Amniotic epithelial cell (primary cell): ENCODE results near the gene CTSD.
A peak's percentile ranks its signal among the peaks of the same experiment; 100 is the strongest.
"Not testable (repeated sequence)": the region's sequence is repeated elsewhere in the genome, so short reads cannot be mapped to it uniquely, and the experiment has no call there.

Source experiments
- DNase-seq: peaks from one replicate; pipeline ENCODE4 v3.0.0-alpha.2; 2010; ENCODE audit warnings: low read depth

CTSD gene

DNA sequence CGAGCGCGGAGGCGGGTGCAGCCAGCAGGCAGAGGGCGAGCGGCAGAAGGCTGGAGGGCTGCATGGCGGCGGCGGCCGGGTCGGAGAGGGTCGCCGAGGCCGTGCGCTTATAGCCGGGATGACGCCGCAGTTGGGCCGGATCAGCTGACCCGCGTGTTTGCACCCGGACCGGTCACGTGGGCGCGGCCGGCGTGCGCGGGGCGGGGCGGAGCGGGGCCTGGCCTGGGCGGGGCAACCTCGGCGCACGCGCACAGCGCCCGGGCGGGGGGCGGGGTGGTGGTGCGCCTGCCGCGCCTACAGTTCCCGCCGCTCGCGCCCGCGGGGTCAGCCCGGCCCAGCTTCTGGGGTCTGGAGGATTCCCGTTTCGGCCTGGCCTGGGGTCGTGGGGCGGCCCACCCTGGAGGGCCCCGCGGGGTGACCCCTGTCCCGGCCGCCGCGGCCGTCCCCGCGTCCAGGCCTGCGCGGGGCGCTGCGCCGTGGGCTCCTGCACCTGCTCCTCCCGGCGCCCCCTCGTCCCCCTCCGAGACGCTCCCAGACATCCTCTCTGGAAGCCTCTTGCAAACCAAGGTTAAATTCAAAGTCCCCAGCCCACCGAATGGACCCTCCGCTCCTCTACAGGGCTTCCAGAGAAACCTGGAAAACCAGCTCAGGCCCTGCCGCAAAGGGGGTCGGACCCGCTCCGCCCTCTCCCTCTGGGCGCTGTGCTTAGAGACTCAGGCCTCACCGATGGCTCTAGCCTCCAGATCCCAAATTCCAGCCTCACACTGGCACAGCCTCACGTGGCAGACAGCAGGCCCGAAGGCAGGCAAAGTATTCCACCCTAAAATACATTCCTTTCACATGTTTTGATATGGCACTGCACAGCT is at the start of gene CTSD:
TSS of gene CTSD (minus strand) at position 132 of the 866 bp plus-strand sequence. CDS start at position 64, 68 bp downstream.
- DNase-seq: peak; percentile 63

DNA sequence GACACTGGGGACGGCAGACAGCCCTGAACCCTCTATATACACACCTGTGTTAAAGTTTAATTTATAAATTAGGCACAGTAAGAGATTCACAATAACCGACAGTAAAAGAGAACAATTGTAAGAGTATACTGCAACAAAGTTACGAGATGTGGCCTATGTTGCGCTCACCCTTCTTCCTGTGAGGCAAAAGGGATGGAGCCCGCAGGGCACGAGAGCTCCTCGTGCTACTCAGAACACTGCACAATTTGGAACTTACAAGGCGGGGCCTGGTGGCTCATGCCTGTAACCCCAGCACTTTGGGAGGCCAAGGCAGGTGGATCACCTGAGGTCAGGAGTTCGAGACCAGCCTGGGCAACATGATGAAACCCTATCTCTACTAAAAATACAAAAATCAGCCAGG is 49.6 kb upstream of the CTSD start:
- DNase-seq: not testable (repeated sequence)

DNA sequence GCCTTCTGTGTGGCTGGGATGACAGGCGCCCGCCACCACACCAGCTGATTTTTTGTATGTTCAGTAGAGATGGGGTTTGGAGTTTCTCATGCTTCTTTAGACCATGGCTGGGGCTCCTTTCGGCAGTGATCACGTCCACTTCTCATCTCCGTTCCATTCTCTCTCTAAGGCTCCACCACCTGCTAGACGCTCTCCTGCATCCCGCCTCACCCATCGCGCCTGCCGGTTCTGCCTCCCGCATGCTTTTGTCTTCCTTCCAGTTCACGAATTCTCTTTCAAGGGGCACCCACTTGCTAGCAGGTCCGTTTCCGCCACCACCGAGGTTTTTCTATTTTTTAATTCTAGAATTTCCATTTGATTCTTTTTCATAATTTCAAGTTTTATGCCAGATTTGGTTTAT is 49.1 kb upstream of the CTSD start:
- no peak for DNase-seq

DNA sequence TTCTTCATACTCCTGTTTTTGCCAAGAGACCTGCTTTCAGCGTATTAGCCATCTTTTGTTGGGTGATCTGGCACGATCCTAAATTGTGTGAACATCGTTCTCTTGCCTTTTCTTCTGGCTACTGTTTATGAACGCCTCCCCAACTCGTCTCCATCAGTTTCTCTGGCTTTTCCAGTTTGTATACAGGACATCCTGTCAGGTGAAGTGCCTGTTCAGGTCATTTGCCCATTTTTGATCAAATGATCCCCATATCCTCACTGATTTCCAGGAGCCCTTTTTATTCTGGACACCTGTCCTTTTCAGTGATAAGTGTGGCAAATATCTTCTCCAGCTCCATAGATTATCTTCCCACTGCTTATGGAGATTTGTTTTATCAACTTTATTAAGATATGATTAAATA is 48.5 kb upstream of the CTSD start:
- no peak for DNase-seq

DNA sequence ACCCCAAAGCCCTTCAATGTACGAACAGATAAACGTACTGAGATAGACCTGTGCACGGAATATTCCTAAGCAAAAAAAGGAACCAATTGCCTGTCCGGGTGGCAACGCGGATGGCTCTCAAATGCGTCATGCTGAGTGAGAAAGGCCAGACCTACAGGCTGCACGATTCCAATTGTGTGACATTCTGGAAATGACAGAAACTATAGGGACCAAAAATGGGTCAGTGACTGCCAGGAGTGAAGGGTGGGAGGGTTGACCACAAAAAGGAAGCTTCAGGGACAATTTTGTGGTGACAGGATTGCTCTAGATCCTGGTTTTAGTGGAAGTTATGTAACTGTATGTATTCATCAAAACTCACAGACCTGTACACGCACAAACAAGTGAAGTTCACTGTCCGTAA is 47.0 kb upstream of the CTSD start:
- DNase-seq: no peak

DNA sequence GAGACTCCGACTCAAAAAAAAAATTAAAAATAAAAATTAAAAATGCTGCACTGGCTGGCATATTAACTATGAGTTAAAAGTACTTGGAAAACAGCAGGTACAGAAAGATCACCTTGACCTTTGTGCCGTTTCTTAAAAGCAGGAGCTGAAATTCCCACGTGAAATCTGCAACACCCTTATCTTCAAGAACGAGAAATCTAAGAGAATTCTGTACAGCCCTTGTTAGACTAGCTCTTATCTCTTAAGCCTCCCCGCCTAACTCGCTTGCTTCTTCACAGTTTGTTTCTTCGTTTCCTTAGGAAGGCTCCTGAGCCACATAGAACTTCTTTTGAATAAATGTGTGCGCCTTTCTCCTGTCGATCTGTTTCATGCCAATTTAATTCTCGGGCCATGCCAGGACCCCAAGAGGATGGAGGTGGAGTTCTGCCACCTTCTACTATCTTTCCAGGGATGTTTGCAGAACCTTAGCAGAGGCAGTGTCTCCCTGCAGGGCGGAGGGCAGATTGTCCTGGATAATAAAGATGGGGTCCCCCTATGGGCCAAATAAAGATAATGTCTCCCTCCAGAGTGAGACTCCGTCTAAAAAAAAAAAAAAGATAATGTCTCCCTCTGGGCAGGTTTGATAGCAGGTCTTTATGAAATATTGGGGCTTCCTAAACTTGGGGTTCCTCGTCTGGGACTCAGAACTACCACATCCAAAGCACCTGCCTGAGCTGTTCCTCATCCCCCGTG is 43.7 kb upstream of the CTSD start:
- no peak for DNase-seq

DNA sequence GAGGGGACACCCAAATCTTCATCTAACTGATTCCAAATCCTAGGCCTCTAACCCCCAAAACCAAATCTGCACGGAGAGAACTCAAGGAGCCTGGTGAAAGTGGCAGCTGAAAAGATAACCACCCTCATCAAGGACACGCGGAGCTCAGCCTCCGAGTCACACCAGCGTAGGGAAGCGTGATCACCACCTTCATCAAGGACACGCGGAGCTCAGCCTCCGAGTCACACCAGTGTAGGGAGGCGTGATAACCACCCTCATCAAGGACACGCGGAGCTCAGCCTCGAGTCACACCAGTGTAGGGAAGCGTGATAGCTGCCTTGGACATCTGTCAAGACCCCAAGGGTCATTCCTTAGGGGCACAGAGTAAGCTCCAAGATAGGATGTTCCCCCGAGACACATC is 41.8 kb upstream of the CTSD start:
- no peak for DNase-seq

DNA sequence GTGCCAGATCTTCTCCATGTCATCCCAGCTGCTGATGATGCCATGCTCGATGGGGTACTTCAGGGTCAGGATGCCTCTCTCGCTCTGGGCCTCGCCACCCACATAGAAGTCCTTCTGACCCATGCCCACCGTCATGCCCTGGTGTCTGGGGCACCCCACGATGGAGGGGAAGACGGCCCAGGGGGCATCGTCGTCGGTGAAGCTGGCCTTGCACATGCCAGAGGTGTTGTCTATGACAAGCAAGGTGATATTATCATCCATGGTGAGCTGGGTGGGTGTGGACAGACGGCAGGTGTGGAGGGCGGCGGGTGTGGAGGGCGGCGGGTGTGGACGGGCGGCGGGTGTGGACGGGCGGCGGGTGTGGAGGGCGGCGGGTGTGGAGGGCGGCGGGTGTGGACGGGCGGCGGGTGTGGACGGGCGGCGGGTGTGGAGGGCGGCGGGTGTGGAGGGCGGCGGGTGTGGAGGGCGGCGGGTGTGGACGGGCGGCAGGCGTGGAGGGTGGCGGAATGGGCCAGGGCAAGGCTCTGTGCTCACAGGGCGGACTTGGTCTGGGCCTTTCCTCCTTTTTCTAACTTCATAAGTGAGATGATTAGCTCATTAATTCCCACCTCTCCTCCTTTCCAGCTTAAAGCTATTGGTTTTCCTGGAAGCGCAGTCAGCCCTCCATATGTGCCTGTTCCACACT is 40.2 kb upstream of the CTSD start:
- DNase-seq: not testable (repeated sequence)

DNA sequence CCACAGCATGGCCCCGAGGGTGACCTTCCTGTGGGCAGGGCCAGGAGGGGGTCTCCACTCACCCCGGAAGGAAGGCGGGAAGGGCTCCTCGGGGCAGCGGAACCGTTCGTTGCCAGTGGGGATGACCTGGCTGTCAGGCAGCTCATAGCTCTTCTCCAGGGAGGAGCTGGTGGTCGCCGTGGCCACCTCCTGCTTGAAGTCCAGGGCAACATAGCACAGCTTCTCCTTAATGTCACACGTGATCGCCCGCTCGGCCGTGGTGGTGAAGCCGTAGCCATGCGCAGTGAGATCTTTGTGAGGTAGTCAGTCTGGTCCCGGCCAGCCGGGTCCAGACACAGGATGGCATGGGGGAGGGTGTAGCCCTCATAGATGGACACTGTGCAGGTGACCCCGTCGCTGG is 39.5 kb upstream of the CTSD start:
- no peak for DNase-seq

DNA sequence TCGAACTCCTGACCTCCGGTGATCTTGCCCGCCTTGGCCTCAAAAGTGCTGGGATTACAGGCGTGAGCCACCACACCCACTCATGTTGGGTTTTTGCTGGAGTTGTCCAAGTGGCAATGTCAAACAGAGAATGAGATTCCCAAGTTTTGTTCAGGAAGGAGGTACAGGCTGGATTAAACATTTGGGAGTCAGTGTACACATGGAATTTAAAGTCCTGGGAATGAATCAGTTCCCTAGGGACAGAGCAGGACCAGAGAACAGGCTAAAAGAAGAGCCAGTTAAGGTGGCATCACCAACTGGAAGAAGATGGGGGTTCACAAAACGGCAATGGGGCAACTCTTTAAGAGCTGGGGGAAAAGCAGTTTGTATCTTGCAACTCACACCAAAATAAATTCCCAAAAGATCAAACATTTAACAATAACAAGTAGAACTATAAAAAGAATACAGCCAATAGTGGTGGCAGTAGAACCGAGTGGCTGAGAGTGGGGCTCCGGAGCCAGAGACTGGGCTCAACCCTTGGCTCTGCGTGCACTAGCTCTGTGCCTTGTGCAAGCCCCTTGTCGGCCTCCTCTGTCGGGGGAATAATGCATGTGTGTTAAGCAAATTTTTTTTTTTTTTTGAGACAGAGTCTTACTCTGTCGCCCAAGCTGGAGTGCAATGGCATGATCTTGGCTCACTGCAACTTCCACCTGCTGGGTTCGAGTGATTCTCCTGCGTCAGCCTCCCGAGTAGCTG is 33.8 kb upstream of the CTSD start:
- DNase-seq: no peak

DNA sequence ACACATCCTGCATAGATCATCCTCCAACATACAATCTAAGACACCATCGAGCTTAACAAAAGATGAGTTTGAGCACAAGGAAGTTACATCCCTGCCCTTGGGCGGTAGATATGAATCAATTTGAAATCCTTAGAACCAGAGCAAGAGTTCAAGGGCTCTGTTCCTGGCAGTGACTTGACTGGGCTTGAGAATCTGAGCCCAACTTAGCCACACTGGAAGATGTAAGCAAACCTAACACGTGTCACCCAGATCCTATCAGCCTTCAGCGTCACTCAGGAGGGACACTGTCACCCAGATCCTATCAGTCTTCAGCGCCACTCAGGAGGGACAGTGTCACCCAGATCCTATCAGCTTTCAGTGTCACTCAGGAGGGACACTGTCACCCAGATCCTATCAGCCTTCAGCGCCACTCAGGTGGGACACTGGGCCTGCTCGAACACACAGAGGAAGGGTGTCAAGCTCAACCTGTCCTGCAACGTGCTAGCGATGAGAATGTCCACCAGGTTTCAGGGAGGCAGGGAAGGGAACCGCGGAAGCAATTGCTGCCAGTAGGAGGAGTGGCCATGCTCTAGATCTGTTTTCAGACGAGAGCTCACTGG is 32.8 kb upstream of the CTSD start:
- no peak for DNase-seq

DNA sequence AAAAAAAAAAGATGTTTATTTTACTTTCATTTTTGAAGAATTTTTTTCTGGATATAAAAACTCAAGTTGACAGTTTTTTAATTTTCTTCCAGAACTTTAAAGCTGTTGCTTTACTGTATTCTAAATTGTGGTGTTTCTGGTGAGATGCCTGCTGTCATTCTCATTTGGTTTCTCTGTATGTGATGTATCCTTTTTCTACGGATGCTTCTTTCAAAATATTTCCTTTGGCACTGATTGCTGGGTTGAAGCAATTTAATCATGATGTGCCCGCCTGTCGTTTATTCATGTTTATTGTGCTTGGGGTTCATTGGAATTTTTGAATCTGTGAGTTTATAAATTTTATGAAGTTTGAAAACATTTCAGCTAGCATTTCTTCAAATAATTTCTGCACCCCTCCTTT is 29.4 kb upstream of the CTSD start:
- no peak for DNase-seq

DNA sequence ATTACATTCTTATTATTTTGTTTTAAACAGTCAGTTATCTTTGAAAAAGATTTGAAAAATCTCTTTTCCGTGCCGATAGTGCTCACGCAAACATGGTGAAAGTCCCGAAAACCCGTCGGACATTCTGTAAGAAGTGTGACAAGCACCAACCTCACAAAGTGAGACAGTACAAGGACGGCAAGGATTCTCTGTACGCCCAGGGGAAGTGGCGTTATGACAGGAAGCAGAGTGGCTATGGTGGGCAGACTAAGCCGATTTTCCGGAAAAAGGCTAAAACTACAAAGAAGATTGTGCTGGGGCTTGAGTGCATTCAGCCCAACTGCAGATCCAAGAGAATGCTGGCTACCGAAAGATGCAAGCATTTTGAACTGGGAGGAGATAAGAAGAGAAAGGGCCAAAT is 28.7 kb upstream of the CTSD start:
- DNase-seq: no peak

DNA sequence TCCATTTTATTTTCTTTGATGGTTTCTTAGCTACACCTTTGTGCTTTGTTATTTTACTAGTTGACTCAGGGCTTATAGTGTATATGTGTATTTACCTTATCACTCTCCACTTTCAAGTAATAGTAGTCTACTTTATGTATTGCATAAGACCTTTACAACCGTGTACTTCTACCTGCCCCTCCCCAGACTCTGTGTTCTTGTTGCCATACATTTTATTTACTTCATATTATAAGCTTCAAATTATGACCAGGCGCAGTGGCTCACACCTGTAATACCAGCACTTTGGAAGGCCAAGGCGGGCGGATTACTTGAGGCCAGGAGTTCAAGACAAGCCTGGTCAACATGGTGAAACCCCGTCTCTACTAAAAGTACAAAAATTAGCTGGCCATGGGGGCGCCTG is 28.2 kb upstream of the CTSD start:
- DNase-seq: no peak

DNA sequence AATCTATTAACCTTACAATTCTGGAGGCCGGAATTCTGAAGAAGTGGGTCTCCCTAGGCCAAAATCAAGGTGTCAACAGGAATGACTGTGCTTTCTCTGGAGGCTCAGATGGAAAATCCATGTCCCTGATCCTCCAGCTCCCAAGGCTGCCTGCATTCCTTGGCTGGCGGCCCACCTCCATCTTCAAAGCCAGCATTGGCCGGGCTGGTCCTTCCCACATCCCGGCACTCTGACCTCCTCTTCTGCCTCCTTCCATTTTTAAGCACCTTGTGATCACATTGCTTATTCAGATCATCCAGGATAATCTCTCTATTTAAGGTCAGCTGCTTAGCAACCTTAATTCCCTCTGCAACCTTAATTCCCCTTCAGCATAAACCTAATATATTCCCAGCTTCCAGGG is 22.7 kb upstream of the CTSD start:
- no peak for DNase-seq

DNA sequence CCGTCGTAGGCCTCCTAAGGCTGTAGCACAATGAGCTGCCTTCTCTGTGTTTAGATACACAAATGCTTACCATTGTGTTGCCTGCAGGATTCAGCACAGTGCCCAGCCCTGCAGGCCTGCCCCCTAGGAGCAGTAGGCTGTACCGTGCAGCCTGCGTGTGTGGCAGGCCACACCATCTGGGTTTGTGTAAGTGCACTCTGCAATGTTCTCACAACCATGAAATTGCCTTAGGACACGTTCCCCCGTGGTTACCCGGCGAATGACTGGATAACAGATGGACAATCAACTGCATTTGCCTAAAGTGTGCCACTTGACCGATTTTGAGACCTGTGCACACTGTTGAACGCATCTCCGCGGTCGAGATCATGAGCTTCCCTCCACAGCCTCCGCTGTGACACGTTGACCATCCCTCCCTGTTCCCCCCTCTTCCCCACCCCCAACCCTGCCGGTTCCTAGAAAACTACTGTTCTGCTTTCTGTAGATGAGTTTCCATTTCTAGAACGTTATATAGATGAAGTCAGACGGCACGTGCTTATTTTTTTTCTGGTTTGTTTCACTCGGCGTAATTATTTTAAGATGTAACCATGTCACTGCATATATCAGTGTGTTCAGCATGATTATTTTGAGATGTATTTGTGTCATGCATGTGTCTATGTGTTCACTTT is 22.2 kb upstream of the CTSD start:
- DNase-seq: no peak

DNA sequence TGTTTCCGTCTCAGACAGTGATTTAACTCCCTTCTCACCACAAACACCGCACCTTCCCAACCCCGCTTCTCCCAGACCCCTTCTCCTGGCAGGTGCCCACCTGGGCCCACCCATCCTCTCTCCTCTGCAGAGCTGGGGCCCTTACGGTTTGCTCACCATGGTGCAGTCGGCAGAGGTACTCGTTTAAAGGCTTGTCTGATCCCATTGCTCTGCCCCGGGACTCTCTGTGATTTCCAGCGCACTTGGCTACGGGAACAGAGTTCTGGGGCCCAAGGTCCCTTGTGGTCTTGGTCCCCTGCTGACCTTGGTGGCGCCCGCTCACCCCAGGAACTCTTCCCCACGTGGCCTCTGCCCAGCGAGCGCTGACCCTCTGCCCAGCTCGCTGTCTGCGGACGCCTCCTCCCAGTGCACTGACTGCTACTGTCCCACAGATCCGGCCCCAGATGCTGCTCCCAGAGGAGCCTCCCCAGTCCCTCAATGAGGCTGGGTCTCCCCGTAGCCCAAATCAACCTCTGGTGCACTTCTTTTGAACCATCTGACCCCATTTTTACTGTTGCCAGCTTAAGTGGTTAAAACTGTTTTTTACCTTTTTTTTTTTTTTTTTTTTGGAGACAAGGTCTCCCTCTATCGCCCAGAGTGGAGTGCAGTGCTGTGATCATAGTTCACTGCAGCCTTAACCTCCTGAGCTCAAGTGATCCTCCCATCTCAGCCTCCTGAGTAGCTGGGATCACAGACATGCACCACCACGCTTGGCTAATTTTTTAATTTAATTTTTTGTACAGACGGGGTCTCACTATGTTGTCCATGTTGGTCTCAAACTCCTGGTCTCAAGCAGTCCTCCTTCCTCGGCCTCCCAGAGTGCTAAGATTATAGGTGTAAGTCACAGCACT is 21.3 kb upstream of the CTSD start:
- no peak for DNase-seq

DNA sequence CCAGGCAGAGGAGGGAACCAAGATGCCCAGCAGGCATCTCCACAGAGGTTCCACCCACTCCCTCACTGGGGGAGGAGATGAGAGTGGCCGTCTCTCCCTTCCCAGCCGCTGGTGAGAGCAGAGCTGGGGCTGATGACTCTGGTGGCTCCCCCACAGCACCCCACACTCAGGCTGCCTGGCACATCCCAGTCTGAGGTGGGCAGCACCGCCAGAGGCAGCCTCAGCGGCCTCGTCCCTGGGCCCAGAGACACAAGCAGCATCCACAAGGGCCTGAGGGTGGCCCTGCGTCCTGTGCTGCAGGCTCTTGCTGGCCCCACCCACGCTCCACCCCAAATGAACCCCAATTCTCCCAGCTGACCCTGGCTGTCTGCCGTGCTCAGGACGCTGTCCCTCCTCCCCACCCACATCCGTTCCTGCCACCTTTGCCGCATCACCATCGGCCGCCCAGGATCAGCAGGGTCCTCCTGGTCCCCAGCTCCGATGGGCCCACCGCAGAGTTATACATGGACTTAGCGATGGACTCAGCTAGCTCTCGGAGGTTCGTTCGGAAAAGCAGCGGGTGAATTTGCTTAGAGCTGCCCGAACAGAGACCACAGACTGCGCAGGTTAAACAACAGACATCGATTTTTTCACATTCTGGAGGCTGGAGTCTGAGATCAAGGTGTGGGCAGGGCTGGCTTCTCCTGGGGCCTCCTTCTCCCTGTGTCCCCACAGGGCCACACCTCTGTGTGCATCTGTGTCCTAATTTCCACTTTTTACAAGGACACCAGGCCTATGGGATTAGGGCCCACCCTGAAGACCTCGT is 20.2 kb upstream of the CTSD start:
- no peak for DNase-seq
